Measurements from ENCODE around the gene SLFNL1.
A peak's percentile ranks its signal among the peaks of the same experiment; 100 is the strongest.

The SLFNL1 gene

GRCh38 chr1:41030872-41031616, 9.5 kb upstream of the SLFNL1 start:
- no peak for DNase-seq (ENCODE audit: low read depth)
- H3K4me3 ChIP-seq (ENCODE audit: low read length) = no peak overlapping the region
- TF ChIP-seq CTCF (conservative IDR thresholded peaks at IDR 0.05; ENCODE audit: low read length) = no peak

GRCh38 chr1:41028034-41028642, 6.6 kb upstream of the SLFNL1 start:
- no peak overlapping the region for H3K4me3 ChIP-seq (ENCODE audit: low read length)
- TF ChIP-seq CTCF (conservative IDR thresholded peaks at IDR 0.05; ENCODE audit: low read length) = no peak
- no peak for DNase-seq (ENCODE audit: low read depth)

GRCh38 chr1:41025979-41026819, 4.7 kb upstream of the SLFNL1 start:
- DNase-seq (ENCODE audit: low read depth) = no peak
- H3K4me3 ChIP-seq (ENCODE audit: low read length) = no peak overlapping the region
- TF ChIP-seq CTCF (conservative IDR thresholded peaks at IDR 0.05; ENCODE audit: low read length) = no peak

GRCh38 chr1:41024953-41025352, 3.4 kb upstream of the SLFNL1 start:
- H3K4me3 ChIP-seq (ENCODE audit: low read length) = no peak overlapping the region
- TF ChIP-seq CTCF (conservative IDR thresholded peaks at IDR 0.05; ENCODE audit: low read length) = no peak
- no peak for DNase-seq (ENCODE audit: low read depth)

- TF ChIP-seq CTCF (conservative IDR thresholded peaks at IDR 0.05; ENCODE audit: low read length) = peak; percentile 35
- no peak for DNase-seq (ENCODE audit: low read depth)
- H3K4me3 ChIP-seq (ENCODE audit: low read length) = no peak overlapping the region
Measured at GRCh38 chr1:41023279-41023990, 1.9 kb upstream of the SLFNL1 start.

GRCh38 chr1:41022424-41022823, 899 bp upstream of the SLFNL1 start:
- H3K4me3 ChIP-seq (ENCODE audit: low read length) = no peak overlapping the region
- no peak for DNase-seq (ENCODE audit: low read depth)
- no peak for TF ChIP-seq CTCF (conservative IDR thresholded peaks at IDR 0.05; ENCODE audit: low read length)

Measured in AG10803 (cell line).